ENCODE measurements around the gene VPS36.
A peak's percentile ranks its signal among the peaks of the same experiment; 100 is the strongest.
"Not testable (repeated sequence)": the region's sequence is repeated elsewhere in the genome, so short reads cannot be mapped to it uniquely, and the experiment has no call there.

VPS36 gene, protein sequence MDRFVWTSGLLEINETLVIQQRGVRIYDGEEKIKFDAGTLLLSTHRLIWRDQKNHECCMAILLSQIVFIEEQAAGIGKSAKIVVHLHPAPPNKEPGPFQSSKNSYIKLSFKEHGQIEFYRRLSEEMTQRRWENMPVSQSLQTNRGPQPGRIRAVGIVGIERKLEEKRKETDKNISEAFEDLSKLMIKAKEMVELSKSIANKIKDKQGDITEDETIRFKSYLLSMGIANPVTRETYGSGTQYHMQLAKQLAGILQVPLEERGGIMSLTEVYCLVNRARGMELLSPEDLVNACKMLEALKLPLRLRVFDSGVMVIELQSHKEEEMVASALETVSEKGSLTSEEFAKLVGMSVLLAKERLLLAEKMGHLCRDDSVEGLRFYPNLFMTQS

DNA sequence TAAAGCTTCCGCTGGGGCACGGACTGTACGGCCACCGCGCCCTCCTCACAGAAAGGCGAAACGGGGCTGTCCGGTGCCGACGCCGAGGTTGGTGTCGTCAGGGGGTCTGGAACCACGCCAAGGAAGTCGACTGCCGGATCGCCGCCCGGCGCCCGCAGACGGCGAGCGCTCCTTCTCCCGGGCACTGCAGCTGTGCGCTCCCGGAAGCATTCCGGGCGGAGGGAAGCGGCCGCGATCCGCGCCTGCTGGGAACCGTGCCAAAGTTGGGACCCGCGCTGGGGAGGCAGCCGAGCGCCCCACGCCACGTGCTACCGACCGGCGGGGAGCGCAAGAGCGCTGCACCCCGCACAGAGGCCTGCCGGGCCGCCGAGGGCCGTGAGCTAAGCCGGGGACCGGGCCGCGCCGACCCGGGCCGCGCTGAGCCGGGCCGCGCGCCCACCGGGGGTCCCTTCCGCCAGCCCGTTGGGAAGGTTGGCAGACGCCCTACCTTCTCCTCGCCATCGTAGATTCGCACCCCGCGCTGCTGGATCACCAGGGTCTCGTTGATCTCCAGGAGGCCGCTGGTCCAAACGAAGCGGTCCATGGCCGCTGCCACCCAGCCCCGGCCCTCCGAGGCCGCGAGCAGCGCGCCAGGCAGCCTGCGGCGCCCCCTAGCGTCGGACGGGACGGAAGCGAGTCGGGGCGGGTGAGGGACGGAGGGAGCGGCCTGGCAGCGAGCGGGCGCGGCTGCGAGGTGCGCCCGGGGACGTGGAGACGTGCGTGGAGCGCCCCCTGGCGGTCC, at the start of gene VPS36:
Gene VPS36 (minus strand): TSS at position 623 of the 781 bp plus-strand sequence. CDS start 40 bp downstream, at position 583.
- peak; percentile 94 for DNase-seq (ENCODE audit: low spot score)

- not testable (repeated sequence) for DNase-seq (ENCODE audit: low spot score)
These were observed 47.5 kb upstream of the VPS36 start for GRCh38 chr13:52497979-52498378.

GRCh38 chr13:52494241-52494640, 43.8 kb upstream of the VPS36 start:
- not testable (repeated sequence) for DNase-seq (ENCODE audit: low spot score)

DNA sequence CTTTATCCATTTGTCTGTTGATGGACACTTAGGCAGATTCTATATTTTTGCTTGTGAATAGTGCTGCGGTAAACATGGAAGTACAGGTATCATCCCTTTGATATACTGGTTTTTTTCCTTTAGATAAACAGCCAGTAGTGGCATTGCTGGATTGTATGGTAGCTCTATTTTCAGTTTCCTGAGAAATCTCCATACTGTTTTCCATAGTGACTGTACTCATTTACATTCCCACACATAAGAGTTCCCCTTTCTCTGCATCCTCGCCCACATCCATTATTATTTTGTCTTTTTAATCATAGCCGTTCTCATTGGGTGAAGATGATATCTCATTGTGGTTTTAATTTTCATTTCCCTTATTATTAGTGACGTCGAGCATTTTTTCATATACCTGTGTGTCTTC, 40.6 kb upstream of the VPS36 start:
- DNase-seq (ENCODE audit: low spot score): not testable (repeated sequence)

DNA sequence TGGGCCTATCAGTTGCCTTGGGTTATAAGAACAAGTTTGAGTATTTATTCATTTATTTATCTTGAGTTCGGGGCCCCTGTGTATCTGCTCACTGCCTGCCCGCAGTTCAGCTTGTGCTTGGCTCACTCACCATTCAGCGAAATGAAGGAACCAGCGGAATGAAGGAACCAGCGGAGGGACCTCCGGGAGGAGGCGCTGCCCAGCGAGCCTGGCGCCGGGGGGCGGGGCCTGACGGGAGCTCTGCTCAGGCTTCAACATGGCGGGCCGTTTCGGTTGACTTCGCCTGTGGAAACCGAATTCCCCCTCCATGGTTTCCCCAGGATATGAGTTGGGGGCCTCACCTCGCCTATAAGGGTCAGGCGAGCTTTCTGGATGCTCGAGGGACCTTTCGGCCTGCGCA, 38.3 kb upstream of the VPS36 start:
- DNase-seq (ENCODE audit: low spot score): not testable (repeated sequence)

DNA sequence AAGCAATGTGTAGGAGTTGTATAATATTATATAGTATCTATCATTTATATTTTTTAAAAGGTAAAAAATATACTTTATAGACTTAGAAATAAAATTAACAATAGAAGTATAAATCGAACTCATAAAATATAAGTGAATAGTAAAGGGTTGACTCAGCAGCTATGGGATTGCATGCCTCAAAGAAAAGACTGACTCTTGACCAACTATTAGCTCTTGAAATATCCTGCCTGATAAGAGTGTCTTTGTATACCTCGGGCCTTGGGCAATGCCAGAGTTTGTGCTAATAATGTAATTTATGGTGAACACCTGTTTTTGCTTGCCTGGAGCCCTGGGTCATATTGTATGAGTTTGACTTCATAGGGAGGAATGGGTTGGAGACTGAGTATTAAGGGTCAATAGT, 36.6 kb upstream of the VPS36 start:
- not testable (repeated sequence) for DNase-seq (ENCODE audit: low spot score)

DNA sequence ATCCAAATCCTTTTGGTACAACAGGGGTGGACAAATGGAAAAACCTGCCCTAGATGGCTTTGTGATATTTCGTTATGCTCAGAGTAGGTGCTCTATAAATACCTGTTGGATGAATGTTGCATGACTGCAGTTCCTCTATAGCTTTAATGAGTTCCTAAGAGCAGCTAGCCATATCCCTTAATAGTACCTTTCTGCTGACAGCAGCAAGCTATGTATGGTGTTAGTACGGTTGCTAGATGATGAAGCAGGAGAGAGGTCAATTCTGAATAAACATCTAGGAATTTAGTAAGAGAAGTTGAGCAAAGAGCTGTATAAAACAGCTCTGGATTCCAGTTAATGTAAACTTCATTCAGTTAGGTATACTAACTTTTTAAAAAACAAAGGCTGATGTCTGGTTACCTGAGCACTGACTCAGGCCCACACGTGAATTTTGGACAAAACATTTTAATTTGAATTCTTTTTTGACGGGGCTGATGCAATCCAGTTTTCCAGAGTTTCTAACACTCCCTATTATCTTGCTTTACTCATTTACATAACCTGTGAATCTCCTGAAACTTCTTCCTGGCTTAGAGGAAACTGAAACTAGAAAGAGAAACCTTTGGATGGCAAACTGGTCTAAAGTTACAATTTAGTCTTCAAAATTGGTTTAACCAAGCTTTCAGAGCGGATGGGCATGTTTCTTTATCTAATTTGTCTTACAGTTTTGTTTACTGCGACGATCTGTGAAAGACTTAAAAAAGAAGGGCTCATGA, 30.4 kb upstream of the VPS36 start:
- not testable (repeated sequence) for DNase-seq (ENCODE audit: low spot score)

GRCh38 chr13:52468487-52468886, 18.1 kb upstream of the VPS36 start:
- DNase-seq (ENCODE audit: low spot score): not testable (repeated sequence)

DNA sequence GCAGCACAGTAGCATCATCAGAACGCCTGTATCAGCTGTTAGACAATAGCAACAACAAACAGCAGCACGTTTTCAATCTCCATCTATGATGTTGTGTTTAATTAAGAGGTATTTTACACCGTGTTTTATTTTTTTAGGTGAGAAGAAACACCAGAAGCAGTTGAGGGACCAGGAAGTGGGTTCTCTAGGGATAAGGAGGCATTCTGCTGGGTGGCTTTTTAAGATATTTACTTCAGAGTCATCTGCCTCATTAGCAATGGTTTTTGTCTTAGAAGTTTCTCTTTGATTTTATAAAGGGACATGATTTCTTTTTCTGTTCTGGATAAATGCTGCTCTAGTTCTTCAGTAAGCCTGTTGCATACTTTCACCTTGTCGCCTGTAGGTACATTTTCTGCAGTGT, 13.1 kb upstream of the VPS36 start:
- DNase-seq (ENCODE audit: low spot score): no peak

DNA sequence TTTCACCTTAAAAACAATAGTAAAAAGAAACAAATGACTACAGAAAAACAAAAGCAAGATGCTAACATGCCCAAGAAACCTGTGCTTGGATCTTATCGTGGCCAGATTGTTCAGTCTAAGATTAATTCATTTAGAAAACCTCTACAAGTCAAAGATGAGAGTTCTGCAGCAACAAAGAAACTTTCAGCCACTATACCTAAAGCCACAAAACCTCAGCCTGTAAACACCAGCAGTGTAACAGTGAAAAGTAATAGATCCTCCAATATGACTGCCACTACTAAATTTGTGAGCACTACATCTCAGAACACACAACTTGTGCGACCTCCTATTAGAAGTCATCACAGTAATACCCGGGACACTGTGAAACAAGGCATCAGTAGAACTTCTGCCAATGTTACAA, 10.8 kb upstream of the VPS36 start:
- DNase-seq (ENCODE audit: low spot score): no peak

DNA sequence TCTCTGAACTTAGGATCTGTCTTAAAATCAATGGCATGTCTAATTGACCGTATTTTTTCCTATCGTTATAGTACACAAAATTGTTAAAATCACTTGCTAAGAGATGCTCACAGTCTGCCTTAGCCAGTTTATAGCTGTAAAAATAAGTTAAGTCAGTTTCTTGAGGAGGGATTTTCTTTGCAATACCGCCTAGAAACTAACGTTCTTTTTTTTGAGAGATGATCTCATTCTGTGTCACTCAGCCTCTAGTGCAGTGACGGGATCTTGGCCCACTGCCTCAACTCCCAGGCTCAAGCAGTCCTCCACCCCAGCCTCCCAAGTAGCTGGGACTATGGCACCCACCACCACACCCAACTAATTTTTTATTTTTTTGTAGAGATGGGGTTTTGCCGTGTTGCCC, 9.2 kb upstream of the VPS36 start:
- no peak for DNase-seq (ENCODE audit: low spot score)

DNA sequence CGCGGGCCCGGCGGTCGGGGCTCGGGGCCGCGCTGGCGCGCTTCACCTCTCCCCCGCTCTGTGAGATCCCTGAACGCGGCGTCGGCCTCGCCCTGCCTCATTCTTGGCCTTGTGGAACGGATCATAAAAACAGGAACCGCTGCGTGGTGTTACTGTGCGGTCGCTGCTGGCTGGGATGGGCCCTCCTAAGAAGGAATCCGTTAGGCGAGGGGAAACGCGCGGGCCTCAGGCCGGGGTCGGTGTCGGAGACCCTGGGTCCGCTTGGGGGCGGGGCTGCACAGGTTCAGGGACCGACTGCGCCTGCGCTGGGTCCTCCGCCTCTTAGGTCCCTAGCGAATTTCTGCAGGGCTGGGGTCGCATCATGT, 5.2 kb upstream of the VPS36 start:
- DNase-seq (ENCODE audit: low spot score): peak; percentile 71

DNA sequence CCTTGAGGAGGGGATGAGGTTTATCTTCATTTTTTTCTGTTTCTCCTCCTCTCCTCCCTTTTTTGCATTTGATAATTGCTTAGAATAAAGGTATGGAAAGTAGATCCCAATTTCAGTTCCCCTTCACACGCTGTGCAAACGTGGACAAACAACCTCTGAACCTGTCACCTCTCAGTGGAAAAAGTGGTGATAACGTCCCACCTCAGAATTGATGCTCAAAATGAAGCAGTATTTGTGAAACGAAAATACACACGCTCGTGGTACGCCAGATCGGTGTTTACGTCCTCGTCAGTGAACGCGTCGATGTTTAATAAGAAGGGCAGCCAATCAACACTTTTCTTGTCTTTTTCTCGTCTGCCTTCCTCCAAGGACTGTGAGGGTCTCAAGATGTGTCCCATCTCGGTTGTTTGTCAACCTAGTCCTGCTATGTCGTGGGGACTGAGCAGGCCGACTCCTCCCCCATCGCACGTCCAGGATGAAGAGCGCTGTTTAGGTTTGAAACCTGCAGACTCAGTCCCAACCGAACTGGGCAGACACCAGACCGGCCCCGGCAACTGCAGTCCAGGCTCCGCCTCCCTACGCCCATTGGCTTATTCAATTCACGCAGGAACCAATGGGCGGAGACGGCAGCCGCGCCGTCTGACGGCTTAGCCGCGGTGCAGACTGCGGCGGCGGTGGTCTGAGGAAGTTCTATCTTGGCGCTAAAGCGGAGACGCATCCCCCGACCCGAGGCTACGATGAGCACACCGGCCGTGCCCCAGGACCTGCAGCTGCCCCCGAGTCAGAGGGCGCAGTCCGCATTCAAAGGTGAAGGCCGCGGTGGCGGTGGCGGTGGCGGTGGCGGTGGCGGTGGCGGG, 4.6 kb upstream of the VPS36 start, which contains the start of gene CKAP2:
Gene CKAP2 (plus strand): TSS at position 659 of the 857 bp plus-strand sequence. CDS start 79 bp downstream, at position 738.
- DNase-seq (ENCODE audit: low spot score): peak; percentile 93

GRCh38 chr13:52454459-52454819, 4.0 kb upstream of the VPS36 start:
- peak; percentile 12 for DNase-seq (ENCODE audit: low spot score)

DNA sequence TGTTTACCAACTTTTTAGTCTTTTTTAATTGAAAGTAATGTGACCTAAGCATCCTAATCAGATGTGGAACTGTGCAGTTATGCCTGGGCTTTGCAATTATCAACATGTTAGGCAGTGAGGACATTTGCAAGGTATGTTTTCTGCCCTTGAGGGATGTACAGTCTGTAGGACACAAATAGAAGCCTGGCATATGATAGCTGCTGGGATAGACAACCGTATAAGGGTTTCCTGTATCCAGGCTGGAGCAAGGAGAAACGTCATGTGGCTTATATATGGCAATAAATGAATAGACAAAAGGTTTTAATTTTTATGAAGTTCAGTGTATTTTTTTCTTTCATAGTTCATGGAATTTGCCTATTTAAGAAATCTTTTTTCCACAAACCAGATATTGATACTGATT, 2.0 kb upstream of the VPS36 start:
- no peak for DNase-seq (ENCODE audit: low spot score)

DNA sequence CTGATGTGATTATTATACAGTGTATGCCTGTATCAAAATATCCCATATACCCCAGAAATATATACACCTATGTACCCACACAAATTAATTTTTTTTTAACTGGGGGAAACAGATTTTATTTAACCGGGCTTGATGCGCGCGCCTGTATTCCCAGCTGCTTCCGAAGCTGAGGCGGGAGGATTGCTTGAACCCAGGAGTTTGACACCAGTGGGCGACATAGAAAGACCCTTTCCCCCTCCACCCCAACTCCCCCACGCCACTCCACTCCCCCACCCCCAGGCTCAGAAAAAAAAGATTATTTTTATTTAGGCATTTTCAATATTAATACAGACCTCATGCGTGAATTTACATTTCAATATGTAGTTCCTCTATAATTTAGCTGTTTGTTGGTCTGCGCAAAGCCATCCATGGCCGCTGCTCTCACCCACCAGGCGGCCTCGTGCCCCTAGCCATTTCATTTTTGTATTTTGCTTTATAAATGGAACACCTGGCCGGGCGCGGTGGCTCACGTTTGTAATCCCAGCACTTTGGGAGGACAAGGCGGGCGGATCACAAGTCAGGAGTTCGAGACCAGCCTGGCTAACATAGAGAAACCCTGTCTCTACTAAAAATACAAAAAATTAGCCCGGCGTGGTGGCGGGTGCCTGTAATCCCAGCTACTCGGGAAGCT, 836 bp upstream of the VPS36 start:
- no peak for DNase-seq (ENCODE audit: low spot score)

GRCh38 chr13:52450793-52451116, 321 bp upstream of the VPS36 start:
- DNase-seq (ENCODE audit: low spot score): no peak

DNA sequence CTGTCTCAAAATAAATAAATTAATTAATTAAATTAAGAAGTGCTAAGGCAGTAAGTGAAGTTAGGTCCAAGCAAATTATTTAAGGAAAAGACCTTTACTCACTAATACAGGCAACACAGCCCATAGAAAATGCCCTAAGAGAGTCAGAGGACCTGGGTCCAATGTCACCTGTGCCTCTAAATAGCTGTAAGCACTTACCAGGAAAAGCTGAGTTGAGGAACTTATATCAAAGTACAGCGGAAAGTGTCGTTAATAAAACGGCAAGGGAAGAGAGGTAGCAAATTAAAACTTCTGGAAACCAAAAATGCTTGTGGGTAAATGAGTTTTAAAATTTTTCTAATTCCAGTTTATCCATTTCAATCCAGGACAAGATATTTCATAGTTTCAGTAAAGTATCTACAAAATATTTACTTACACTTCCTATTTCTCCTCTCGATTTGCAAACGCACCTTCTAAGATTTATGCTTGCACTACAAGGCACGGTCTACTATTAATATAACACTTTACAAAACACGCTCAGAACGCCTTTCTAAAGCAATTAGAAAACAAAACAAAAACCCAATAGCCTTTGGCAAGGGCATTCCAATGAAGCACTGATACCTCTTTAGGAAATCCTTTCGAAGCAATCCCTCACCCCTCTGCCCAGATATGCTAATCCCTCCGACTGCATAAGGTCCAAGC, 963 bp downstream of the VPS36 start:
- no peak for DNase-seq (ENCODE audit: low spot score)

DNA sequence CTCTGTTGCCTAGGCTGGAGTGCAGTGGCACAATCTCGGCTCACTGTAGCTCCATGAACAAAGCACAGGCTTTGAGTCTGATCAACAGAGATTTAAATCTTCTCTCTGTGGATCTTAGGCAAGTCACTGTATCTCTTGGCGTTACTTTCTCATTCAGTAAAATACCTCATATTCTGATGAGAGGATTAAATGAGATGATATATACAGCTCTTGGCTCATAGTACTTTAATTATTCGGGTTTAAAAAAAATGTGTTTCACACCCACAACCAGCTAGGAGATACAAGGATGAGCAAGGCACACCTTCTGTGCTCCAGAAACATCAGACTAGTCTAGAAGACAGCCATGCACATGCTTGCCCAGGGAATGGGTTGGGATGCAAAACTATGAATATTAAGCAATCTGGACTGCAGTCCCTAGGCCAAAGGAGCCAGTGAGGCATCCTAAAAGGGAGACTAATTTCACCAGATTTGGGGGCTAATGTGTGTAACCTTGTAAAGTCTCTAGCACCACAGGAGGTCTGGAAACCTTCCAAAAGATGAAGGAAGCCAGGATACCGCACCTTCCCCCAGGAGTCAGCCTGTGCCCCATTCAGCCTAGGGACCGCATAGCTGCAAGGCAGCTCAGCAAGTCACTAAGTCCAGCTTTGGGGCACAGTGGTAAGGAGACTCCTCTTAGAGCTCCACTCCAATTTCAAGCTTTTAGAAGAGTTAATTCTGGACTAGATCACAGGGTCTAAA, 2.5 kb downstream of the VPS36 start:
- DNase-seq (ENCODE audit: low spot score): no peak

GRCh38 chr13:52447354-52447753, 3.1 kb downstream of the VPS36 start:
- DNase-seq (ENCODE audit: low spot score): no peak

Measured in CD4-positive, alpha-beta T cell treated with Interleukin-6 at 100 ng/mL for 8 hours (primary cell).